H1 (cell line): ENCODE data around the gene EN2. TPM values are rescaled to one million over a fixed set of nuclear protein-coding genes. Genes with fewer than 3 reads are reported as not detected.

ENCODE experiments used
- CTCF ChIA-PET: fragments of 300-600 bp; sonication (Branson Sonifier 250); formaldehyde crosslinking; loops from one replicate; lab custom pipeline; 2021; ENCODE audit not compliant: partially characterized antibody; lab: Charles Lee
- POLR2A ChIA-PET: fragments of 300-600 bp; sonication (Branson Sonifier 250); formaldehyde crosslinking; loops from one replicate; lab custom pipeline; 2021; ENCODE audit warnings: inconsistent platforms; ENCODE audit not compliant: partially characterized antibody; lab: Charles Lee
- DNase-seq, 2 experiments: peaks; one replicate each; pipeline versions ENCODE4 v3.0.0 to v3.0.0-alpha.2; 2010 to 2022; ENCODE audit warnings: low spot score in 2 of 2, low read depth in 1 of 2, mixed read lengths in 1 of 2
- FAIRE-seq: peaks from 2 replicates; lab custom pipeline; 2011; peaks lifted over from hg19 to GRCh38; lab: Jason Lieb, UNC
- H2AFZ ChIP-seq: 2 replicates; pipeline ENCODE4 v1.8.1; 2012; ENCODE audit warnings: low read length, inconsistent platforms
- H2AK5ac ChIP-seq: 2 replicates; pipeline ENCODE4 v1.6.1; 2013; ENCODE audit warnings: low read depth, low read length
- H2BK120ac ChIP-seq: replicated peaks from 2 replicates; pipeline ENCODE3; 2013; ENCODE audit warnings: low read depth, low read length, inconsistent platforms
- H2BK12ac ChIP-seq: 2 replicates; pipeline ENCODE4 v1.6.1; 2013; ENCODE audit warnings: low read depth, low read length
- H2BK15ac ChIP-seq: 2 replicates; pipeline ENCODE4 v1.6.1; 2013; ENCODE audit warnings: low read length
- H2BK20ac ChIP-seq: 2 replicates; pipeline ENCODE4 v1.6.1; 2013; ENCODE audit warnings: low read length
- H2BK5ac ChIP-seq: 2 replicates; pipeline ENCODE4 v1.6.1; 2013; ENCODE audit warnings: low read depth, low read length
- H3K14ac ChIP-seq: 2 replicates; pipeline ENCODE4 v1.6.1; 2013; ENCODE audit warnings: inconsistent platforms; ENCODE audit not compliant: insufficient read length
- H3K18ac ChIP-seq: 2 replicates; pipeline ENCODE4 v1.6.1; 2013; ENCODE audit warnings: low read length; ENCODE audit errors: extremely low read depth
- H3K23ac ChIP-seq: 2 replicates; pipeline ENCODE4 v1.6.1; 2013; ENCODE audit warnings: inconsistent platforms; ENCODE audit not compliant: insufficient read length
- H3K23me2 ChIP-seq: 2 replicates; pipeline ENCODE4 v1.6.1; 2013; ENCODE audit warnings: low read depth, low read length
- H3K27ac ChIP-seq: 2 replicates; pipeline ENCODE4 v1.6.1; 2011; ENCODE audit warnings: low read depth, low read length, inconsistent platforms
- H3K27me3 ChIP-seq, 4 experiments: replicated peaks in 1 of 4; 1 replicate in 1 of 4; 2 replicates in 3 of 4; pipeline versions ENCODE4 v1.6.1 to v1.8.1; 2011 to 2013; ENCODE audit warnings: low read length in 3 of 4, mild to moderate bottlenecking in 3 of 4, inconsistent platforms in 2 of 4, mixed read lengths in 2 of 4, moderate library complexity in 1 of 4; ENCODE audit not compliant: control insufficient read depth in 3 of 4, insufficient read depth in 3 of 4; ENCODE audit errors: extremely low read depth in 1 of 4
- H3K36me3 ChIP-seq, 4 experiments: 2 replicates each; pipeline versions ENCODE4 v1.6.1 to v1.8.1; 2011 to 2013; ENCODE audit warnings: mild to moderate bottlenecking in 4 of 4, low read length in 3 of 4, moderate library complexity in 2 of 4, control low read depth in 1 of 4, inconsistent platforms in 1 of 4; ENCODE audit not compliant: insufficient read depth in 4 of 4, control insufficient read depth in 2 of 4
- H3K4ac ChIP-seq: replicated peaks from 2 replicates; pipeline ENCODE3; 2013; ENCODE audit warnings: low read length, low read depth, mixed read lengths, inconsistent platforms; ENCODE audit not compliant: insufficient read length
- H3K4me1 ChIP-seq, 4 experiments: replicated peaks in 1 of 4; 1 replicate in 1 of 4; 2 replicates in 3 of 4; pipeline versions ENCODE4 v1.6.1 to v1.8.1; 2011 to 2013; ENCODE audit warnings: low read length in 3 of 4, inconsistent platforms in 2 of 4, mixed read lengths in 1 of 4; ENCODE audit not compliant: insufficient read depth in 4 of 4, control insufficient read depth in 3 of 4
- H3K4me2 ChIP-seq, 2 experiments: 2 replicates each; pipeline versions ENCODE4 v1.6.1 to v1.8.1; 2011 to 2013; ENCODE audit warnings: low read depth in 2 of 2, low read length in 2 of 2, control low read depth in 1 of 2, inconsistent platforms in 1 of 2, mild to moderate bottlenecking in 1 of 2; ENCODE audit not compliant: insufficient read depth in 1 of 2
- H3K4me3 ChIP-seq, 4 experiments: fragments of 200-600, 300-600 bp in 1 of 4; sonication (generic), shearing (Covaris generic), sonication (Bioruptor Twin) in 1 of 4; 2 replicates each; pipeline versions ENCODE4 v1.5.1 to v1.8.1; 2011 to 2016; ENCODE audit warnings: low read length in 4 of 4, low read depth in 3 of 4, control low read depth in 2 of 4, inconsistent platforms in 2 of 4, mild to moderate bottlenecking in 2 of 4, mixed read lengths in 1 of 4, moderate library complexity in 1 of 4; ENCODE audit not compliant: insufficient read depth in 2 of 4; ENCODE audit errors: extremely low read depth in 1 of 4
- H3K56ac ChIP-seq: replicated peaks from 2 replicates; pipeline ENCODE3; 2013; ENCODE audit warnings: low read depth, mild to moderate bottlenecking, mixed read lengths, low read length, inconsistent platforms; ENCODE audit not compliant: insufficient read length
- H3K79me1 ChIP-seq: 2 replicates; pipeline ENCODE4 v1.6.1; 2013; ENCODE audit warnings: low read depth, low read length, control low read depth
- H3K79me2 ChIP-seq, 2 experiments: 2 replicates each; pipeline versions ENCODE4 v1.6.1 to v1.8.1; 2012 to 2013; ENCODE audit warnings: low read length in 2 of 2, mild to moderate bottlenecking in 2 of 2, inconsistent platforms in 1 of 2; ENCODE audit not compliant: insufficient read depth in 2 of 2, control insufficient read depth in 1 of 2
- H3K9ac ChIP-seq, 4 experiments: replicated peaks in 1 of 4; 1 replicate in 1 of 4; 2 replicates in 3 of 4; pipeline versions ENCODE4 v1.6.1 to v1.8.1; 2011 to 2013; ENCODE audit warnings: low read depth in 3 of 4, low read length in 3 of 4, control low read depth in 2 of 4, mild to moderate bottlenecking in 2 of 4, moderate library complexity in 2 of 4, inconsistent platforms in 1 of 4; ENCODE audit errors: extremely low read depth in 1 of 4
- H3K9me3 ChIP-seq, 2 experiments: 2 replicates each; pipeline versions ENCODE4 v1.6.1 to v1.8.1; 2012 to 2013; ENCODE audit warnings: mild to moderate bottlenecking in 2 of 2, moderate library complexity in 2 of 2, control low read depth in 1 of 2, inconsistent platforms in 1 of 2, low read depth in 1 of 2, low read length in 1 of 2, mixed read lengths in 1 of 2; ENCODE audit not compliant: insufficient read depth in 2 of 2
- H4K20me1 ChIP-seq, 2 experiments: replicated peaks in 1 of 2; 2 replicates each; pipeline versions ENCODE3 to v1.8.1; 2011 to 2013; ENCODE audit warnings: inconsistent platforms in 2 of 2, low read length in 2 of 2, mild to moderate bottlenecking in 1 of 2; ENCODE audit not compliant: insufficient read depth in 2 of 2, control insufficient read depth in 1 of 2
- H4K5ac ChIP-seq: 2 replicates; pipeline ENCODE4 v1.6.1; 2013; ENCODE audit warnings: low read length, low read depth, mixed read lengths, inconsistent platforms; ENCODE audit not compliant: insufficient read length
- H4K8ac ChIP-seq: 2 replicates; pipeline ENCODE4 v1.8.0; 2013; ENCODE audit warnings: mild to moderate bottlenecking, moderate library complexity, low read length, inconsistent platforms; ENCODE audit not compliant: insufficient read depth; ENCODE audit errors: extremely low read depth
- H4K91ac ChIP-seq: replicated peaks from 2 replicates; pipeline ENCODE3; 2013; ENCODE audit warnings: low read length, mixed read lengths, inconsistent platforms; ENCODE audit not compliant: insufficient read length
- ASH2L ChIP-seq: fragments of 200-600, 300-600 bp; sonication (generic); IDR thresholded peaks from one replicate; pipeline ENCODE4 v1.7.1; 2017; ENCODE audit warnings: low read length
- KDM5A ChIP-seq: fragments of 200-600 bp; IDR thresholded peaks from 2 replicates; pipeline ENCODE4 v1.7.1; 2012; ENCODE audit warnings: mild to moderate bottlenecking, low read length, inconsistent platforms, mixed read lengths
- POLR2A ChIP-seq, 2 experiments: IDR thresholded peaks; 1 replicate in 1 of 2; 2 replicates in 1 of 2; pipeline ENCODE4 v1.6.1; 2011; ENCODE audit warnings: low read depth in 2 of 2, low read length in 2 of 2, mild to moderate bottlenecking in 2 of 2; ENCODE audit errors: control extremely low read depth in 1 of 2
- POLR2AphosphoS5 ChIP-seq: IDR thresholded peaks from 2 replicates; pipeline ENCODE4 v1.6.1; 2011; ENCODE audit warnings: low read depth, low read length
- RNF2 ChIP-seq: fragments of 200-900, 300-1000 bp; sonication (generic); IDR thresholded peaks from 2 replicates; pipeline ENCODE4 v1.7.1; 2016; ENCODE audit warnings: borderline replicate concordance, low read depth, mild to moderate bottlenecking, antibody characterized with exemption, low read length; ENCODE audit not compliant: poor library complexity, severe bottlenecking; ENCODE audit errors: missing control alignments
- SUZ12 ChIP-seq: fragments of 200-600 bp; sonication (generic); IDR thresholded peaks from 2 replicates; pipeline ENCODE4 v1.6.1; 2012; ENCODE audit warnings: mild to moderate bottlenecking, inconsistent platforms, low read length, moderate library complexity, mixed read lengths
- TAF1 ChIP-seq: IDR thresholded peaks from 2 replicates; pipeline ENCODE4 v1.6.1; 2011; ENCODE audit warnings: mild to moderate bottlenecking, low read depth, low read length
- TEAD4 ChIP-seq: IDR thresholded peaks from 2 replicates; pipeline ENCODE4 v1.6.1; 2012; ENCODE audit warnings: low read depth, low read length, inconsistent platforms, mixed read lengths
- WGBS, 2 experiments: shearing (Covaris generic) in 1 of 2; methylation state at CpG; one replicate each; pipeline versions ENCODE4 v1.1.6 to v1.1.7; 2013 to 2015; ENCODE audit warnings: low lambda C conversion rate in 2 of 2, mixed read lengths in 2 of 2, inconsistent platforms in 1 of 2, low coverage in 1 of 2, missing lambda C conversion rate in 1 of 2; ENCODE audit not compliant: insufficient replicate concordance in 2 of 2, insufficient coverage in 1 of 2, insufficient read length in 1 of 2; ENCODE audit errors: extremely low coverage in 1 of 2, missing lambda C conversion rate in 1 of 2; 5-methylcytosine and 5-hydroxymethylcytosine counted together
- polyA plus RNA-seq, 7 experiments: library from polyadenylated mRNA; depleted of rRNA in 3 of 7; stranded (reverse) in 5 of 7; unstranded in 2 of 7; fragments of >200 nt in 5 of 7; fragments of 200-250 nt in 2 of 7; gene quantifications; 1 replicate in 5 of 7; 2 replicates in 1 of 7; 4 replicates in 1 of 7; pipeline versions ENCODE4 v1.2.1 to v1.2.3, GENCODE V29; 2011 to 2013; ENCODE audit warnings: missing spikeins in 2 of 7, mixed read lengths in 2 of 7
- total RNA-seq: library from RNA; stranded (reverse); fragmentation: NEBNext Ultra II Directional; extraction: Animal tissue kit (Norgen Biotek cat#: 25700); gene quantifications from 2 replicates; pipeline ENCODE4 v1.2.1, GENCODE V29; 2021
- TF ChIP-seq, protein P1 (sequence below): IDR thresholded peaks from 2 replicates; pipeline ENCODE4 v1.6.1; 2012; ENCODE audit warnings: low read length, inconsistent platforms

EN2 gene
- total and polyA plus RNA-seq, 2 of the 8 experiments (the other 6 are each of a cell fraction or from before 2014, with no cell fraction given) = not detected

- H4K5ac ChIP-seq = no peak overlapping the region
- 0 out of 2 replicates have a peak overlapping the region, but pooled peaks have one; percentile 29 for H2BK15ac ChIP-seq
- H3K4me1 ChIP-seq = peaks cover 0 to 18% (median 14%) of the 10 kb centered on the region in 4 experiments; a peak in 6 of 7 replicates
- peak overlapping the region; percentile 38; the same call in 1 of the 2 replicates for H3K18ac ChIP-seq
- 9% methylated on average over 40 of the region's 47 CpGs; no CpG with 5 or more reads in 1 of the 2 experiments for WGBS, 2 experiments
- peak overlapping the region; percentile 66 to 74 for H3K4me2 ChIP-seq
- no peak overlapping the region for H3K27ac ChIP-seq
- H3K56ac ChIP-seq = no peak overlapping the region
- H2BK5ac ChIP-seq = peak overlapping the region; percentile 88; the same call in 1 of the 2 replicates
- H3K36me3 ChIP-seq = no peaks in the 10 kb centered on the region
- H2BK12ac ChIP-seq = peak overlapping the region; percentile 63; the same call in 1 of the 2 replicates
- peak in 1 of 2 experiments; percentile 84 for DNase-seq
- H2BK120ac ChIP-seq = no peak overlapping the region
- peaks cover 17 to 80% (median 69%) of the 10 kb centered on the region in 4 experiments for H3K27me3 ChIP-seq
- peak overlapping the region; percentile 26 to 64 (median 42); a peak in 7 of 8 replicates for H3K4me3 ChIP-seq
- peak overlapping the region; percentile 47 for H2AFZ ChIP-seq
- ChIA-PET POLR2A (interaction anchor here (0.6 to 1.0 kb wide), 3 partner anchors 20 to 126 kb away, joined by 3 to 4 read pairs (median 4); no protein-coding TSS in a partner anchor), CTCF (interaction anchor here (0.7 to 1.5 kb wide), 5 partner anchors 10 to 108 kb away, joined by 3 to 4 read pairs (median 4); no protein-coding TSS in a partner anchor)
- no peak overlapping the region for H4K8ac ChIP-seq
- H3K9me3 ChIP-seq = no peaks in the 10 kb centered on the region
- H4K91ac ChIP-seq = peak overlapping the region; percentile 61
- no peak overlapping the region for H3K9ac ChIP-seq
- no peak for FAIRE-seq
- H3K23me2 ChIP-seq = peaks cover 3% of the 10 kb centered on the region; the same call in 1 of the 2 replicates
- H3K14ac ChIP-seq = no peak overlapping the region
- H2BK20ac ChIP-seq = peak overlapping the region; percentile 61; the same call in 1 of the 2 replicates
- no peaks in the 10 kb centered on the region for H3K79me1 ChIP-seq
- no peak overlapping the region for H2AK5ac ChIP-seq
- H3K23ac ChIP-seq = no peak overlapping the region
- no peaks in the 10 kb centered on the region for H3K79me2 ChIP-seq
- peak overlapping the region; percentile 28 for H3K4ac ChIP-seq
- peaks cover 0 to 3% of the 10 kb centered on the region in 2 experiments for H4K20me1 ChIP-seq
- TF ChIP-seq, protein P1, sequence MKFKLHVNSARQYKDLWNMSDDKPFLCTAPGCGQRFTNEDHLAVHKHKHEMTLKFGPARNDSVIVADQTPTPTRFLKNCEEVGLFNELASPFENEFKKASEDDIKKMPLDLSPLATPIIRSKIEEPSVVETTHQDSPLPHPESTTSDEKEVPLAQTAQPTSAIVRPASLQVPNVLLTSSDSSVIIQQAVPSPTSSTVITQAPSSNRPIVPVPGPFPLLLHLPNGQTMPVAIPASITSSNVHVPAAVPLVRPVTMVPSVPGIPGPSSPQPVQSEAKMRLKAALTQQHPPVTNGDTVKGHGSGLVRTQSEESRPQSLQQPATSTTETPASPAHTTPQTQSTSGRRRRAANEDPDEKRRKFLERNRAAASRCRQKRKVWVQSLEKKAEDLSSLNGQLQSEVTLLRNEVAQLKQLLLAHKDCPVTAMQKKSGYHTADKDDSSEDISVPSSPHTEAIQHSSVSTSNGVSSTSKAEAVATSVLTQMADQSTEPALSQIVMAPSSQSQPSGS = no peak
- TF ChIP-seq RNF2 (peak; percentile 25), POLR2A (IDR thresholded peaks at IDR 0.05; ENCODE audit: control extremely low read depth in 1 of 2, low read depth in 2 of 2, low read length in 2 of 2) (no peak), TAF1 (no peak), SUZ12 (peak; percentile 51), KDM5A (no peak), ASH2L (peak; percentile 21), POLR2AphosphoS5 (no peak), TEAD4 (0 out of 2 replicates have a peak, but pooled peaks have one; percentile 5)
Measured at GRCh38 chr7:155490697-155491628, 33.0 kb downstream of the EN2 start.
